Brain microvascular endothelial cell (primary cell): Measurements from ENCODE around the gene GPI.
A peak's percentile ranks its signal among the peaks of the same experiment; 100 is the strongest.

Experiments
- DNase-seq: peaks from one replicate; pipeline ENCODE4 v3.0.0-alpha.2; 2020
- H3K27ac ChIP-seq: fragments of 250-450 bp; sonication (Bioruptor Pico); 2 replicates; pipeline ENCODE4 v1.5.1; 2020; ENCODE audit warnings: mild to moderate bottlenecking, moderate library complexity
- H3K27me3 ChIP-seq: fragments of 250-450 bp; sonication (Bioruptor Pico); replicated peaks from 2 replicates; pipeline ENCODE4 v1.5.1; 2020; ENCODE audit warnings: mild to moderate bottlenecking
- H3K36me3 ChIP-seq: fragments of 250-450 bp; sonication (Bioruptor Pico); replicated peaks from 2 replicates; pipeline ENCODE4 v1.5.1; 2020; ENCODE audit warnings: mild to moderate bottlenecking
- H3K4me3 ChIP-seq: 2 replicates; pipeline ENCODE4 v1.5.1; 2011; ENCODE audit warnings: low read depth, mild to moderate bottlenecking, control low read depth, low read length, moderate library complexity
- CTCF ChIP-seq: IDR thresholded peaks from 2 replicates; pipeline ENCODE4 v1.5.1; 2011; ENCODE audit warnings: low read depth, mild to moderate bottlenecking, moderate library complexity, low read length, control low read depth, inconsistent platforms; ENCODE audit errors: missing control alignments
- in situ Hi-C: cut with HindIII; loops from 2 replicates; pipeline ENCODE4 v1.10.0; 2017; ENCODE audit warnings: low sequenced_read_pairs, low pct_ligation_motif_present

Gene GPI

GRCh38 chr19:34411216-34411615 lies 46.2 kb downstream of the GPI start:
- in situ Hi-C loops: no loop called here
- Histone ChIP-seq H3K4me3 (no peak overlapping the region), H3K36me3 (peaks cover 13% of the 10 kb centered on the region), H3K27ac (no peak overlapping the region), H3K27me3 (no peaks in the 10 kb centered on the region)
- no peak for DNase-seq
- TF ChIP-seq CTCF: no peak

- DNase-seq: no peak
- in situ Hi-C loops: no loop called here
- H3K27me3 ChIP-seq: no peaks in the 10 kb centered on the region
- no peak overlapping the region for H3K27ac ChIP-seq
- peaks cover 5% of the 10 kb centered on the region for H3K36me3 ChIP-seq
- no peak overlapping the region for H3K4me3 ChIP-seq
- TF ChIP-seq CTCF: no peak
These were observed 51.1 kb downstream of the GPI start for GRCh38 chr19:34416021-34416545.

GRCh38 chr19:34418300-34418699 lies 53.3 kb downstream of the GPI start:
- Histone ChIP-seq H3K36me3 (peaks cover 7% of the 10 kb centered on the region), H3K4me3 (no peak overlapping the region), H3K27me3 (no peaks in the 10 kb centered on the region), H3K27ac (no peak overlapping the region)
- in situ Hi-C loops: no loop called here
- no peak for TF ChIP-seq CTCF
- no peak for DNase-seq

GRCh38 chr19:34426096-34426661 lies 61.2 kb downstream of the GPI start:
- no peak for DNase-seq
- Histone ChIP-seq H3K27me3 (no peaks in the 10 kb centered on the region), H3K27ac (no peak overlapping the region), H3K36me3 (peaks cover 2% of the 10 kb centered on the region), H3K4me3 (no peak overlapping the region)
- no peak for TF ChIP-seq CTCF
- in situ Hi-C loops: no loop called here

- no peaks in the 10 kb centered on the region for H3K27me3 ChIP-seq
- DNase-seq: no peak
- in situ Hi-C loops: no loop called here
- TF ChIP-seq CTCF: no peak
- peak overlapping the region; percentile 83 for H3K27ac ChIP-seq
- H3K36me3 ChIP-seq: peaks cover under 1% of the 10 kb centered on the region
- H3K4me3 ChIP-seq: peak overlapping the region; percentile 94
These were observed 63.7 kb downstream of the GPI start for GRCh38 chr19:34428549-34429285.
